Islet of Langerhans (tissue), 1 donor: ENCODE data around the gene IL13.
"Not testable (repeated sequence)": the region's sequence is repeated elsewhere in the genome, so short reads cannot be mapped to it uniquely, and the experiment has no call there.

ENCODE experiments used
- FAIRE-seq: peaks from one replicate; lab custom pipeline; 2011; peaks lifted over from hg19 to GRCh38; lab: Jason Lieb, UNC

IL13 gene

GRCh38 chr5:132657676-132658380 is at the start of gene IL13:
Gene IL13, plus strand, starts transcription at chr5:132658173. Its CDS starts 14 bp downstream, at chr5:132658187.
- no peak for FAIRE-seq

- FAIRE-seq = no peak
These were observed 46.0 kb upstream of the IL13 start for GRCh38 chr5:132611965-132612364.

DNA sequence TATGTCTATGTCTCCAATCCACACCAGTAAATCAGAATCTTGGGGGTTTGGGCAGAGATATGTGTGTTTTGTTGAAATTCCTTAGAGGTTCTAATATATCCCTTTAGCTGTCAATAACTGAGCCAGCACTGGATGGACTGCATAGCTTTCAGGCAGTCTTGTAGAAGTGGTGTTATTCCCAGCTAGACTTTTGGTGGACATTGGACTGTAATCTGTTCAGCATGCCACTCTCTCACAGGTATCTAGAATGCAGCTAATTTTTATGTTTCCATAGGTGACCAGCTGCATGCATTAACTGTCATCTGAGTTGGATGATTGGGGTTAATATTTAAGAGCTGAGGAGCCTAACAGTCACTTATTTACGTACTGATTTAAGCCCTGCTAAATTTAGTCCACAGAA is 45.1 kb upstream of the IL13 start:
- FAIRE-seq = no peak

GRCh38 chr5:132621699-132622098 is 36.3 kb upstream of the IL13 start:
- FAIRE-seq = no peak

DNA sequence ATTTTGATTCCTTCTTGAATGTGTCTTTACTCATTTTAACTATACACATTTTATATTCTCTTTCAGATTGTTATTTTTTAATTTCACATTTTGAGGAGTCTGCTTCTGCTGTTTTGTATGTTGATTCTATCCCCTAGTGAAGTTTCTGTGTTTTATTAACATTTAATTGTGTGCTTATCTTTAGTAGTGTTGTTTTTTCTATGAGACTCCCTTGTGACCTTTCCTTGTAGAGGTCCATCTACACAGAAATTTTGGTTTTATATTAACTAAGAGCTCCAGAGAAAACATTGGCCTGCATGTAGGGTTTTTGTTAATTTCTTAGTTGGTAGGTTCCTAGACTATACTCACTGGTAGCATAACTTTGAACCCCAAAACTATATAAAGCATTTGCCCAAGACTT is 35.4 kb upstream of the IL13 start:
- peak; percentile 88 for FAIRE-seq

- FAIRE-seq = no peak
These were observed 30.5 kb upstream of the IL13 start for GRCh38 chr5:132627470-132627869.

- no peak for FAIRE-seq
These were observed 29.2 kb upstream of the IL13 start for GRCh38 chr5:132628814-132629213.

GRCh38 chr5:132629230-132629944 is 28.6 kb upstream of the IL13 start:
- FAIRE-seq = no peak

GRCh38 chr5:132633587-132633986 is 24.4 kb upstream of the IL13 start:
- FAIRE-seq = not testable (repeated sequence)

GRCh38 chr5:132635873-132636272 is 22.1 kb upstream of the IL13 start:
- no peak for FAIRE-seq

- no peak for FAIRE-seq
These were observed 20.7 kb upstream of the IL13 start for GRCh38 chr5:132637241-132637640.

DNA sequence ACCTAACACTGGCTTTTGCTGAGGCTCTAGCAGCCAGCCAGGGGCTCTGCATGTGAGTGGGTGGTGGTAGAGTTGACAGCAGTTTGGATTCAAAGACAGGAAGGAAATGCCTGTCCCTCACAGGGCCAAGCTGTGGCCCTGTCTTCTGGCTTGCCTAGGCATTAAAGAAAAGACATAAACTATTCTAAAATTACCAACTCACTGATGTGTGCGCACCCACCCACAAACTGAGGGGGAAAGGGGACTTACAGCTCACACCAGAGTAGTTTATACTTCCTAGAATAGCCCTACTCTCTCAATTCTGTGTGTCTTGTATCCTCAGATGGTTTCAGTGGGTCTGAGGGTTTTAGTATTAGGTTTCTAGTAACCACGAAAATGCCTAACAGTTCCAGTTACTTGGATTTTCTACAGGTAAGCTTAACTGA is 18.3 kb upstream of the IL13 start:
- no peak for FAIRE-seq

DNA sequence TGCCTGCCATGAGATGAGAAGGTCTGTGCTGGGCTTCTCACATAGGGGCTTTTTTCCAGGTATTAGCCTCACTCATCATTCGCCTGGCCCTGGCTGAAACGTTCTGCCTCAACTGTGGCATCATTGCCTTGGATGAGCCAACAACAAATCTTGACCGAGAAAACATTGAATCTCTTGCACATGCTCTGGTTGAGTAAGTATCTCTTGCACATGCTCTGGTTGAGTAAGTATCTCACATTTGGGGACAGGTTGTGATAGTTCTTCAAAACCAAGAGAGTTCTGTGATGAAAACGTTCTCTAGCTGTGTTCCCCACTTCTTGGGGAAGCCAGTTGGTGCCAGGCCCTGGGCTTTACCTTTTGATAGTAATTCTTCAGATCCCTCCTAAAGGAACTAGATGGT is 17.4 kb upstream of the IL13 start:
- no peak for FAIRE-seq

GRCh38 chr5:132641241-132641723 is 16.7 kb upstream of the IL13 start:
- FAIRE-seq = no peak

- FAIRE-seq = no peak
These were observed 16.1 kb upstream of the IL13 start for GRCh38 chr5:132641841-132642240.

DNA sequence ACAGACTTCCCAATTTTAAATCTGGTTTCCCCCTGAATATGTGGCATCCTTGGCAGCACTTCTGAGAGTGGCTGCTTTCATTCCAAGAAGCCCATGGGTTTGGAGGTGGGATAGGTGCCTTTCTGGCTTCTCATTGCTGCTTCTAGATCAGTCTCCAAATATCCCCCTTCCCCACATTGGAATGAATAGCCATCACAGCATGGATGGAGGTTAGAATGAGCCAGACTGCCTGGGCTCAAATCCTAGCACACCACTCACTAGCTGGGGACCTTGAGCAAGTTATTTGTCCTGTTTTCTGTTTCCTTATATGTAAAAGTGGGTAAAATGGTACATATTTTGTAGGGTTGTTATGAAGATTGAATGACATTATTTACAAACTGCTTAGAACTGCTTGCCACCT is 13.8 kb upstream of the IL13 start:
- no peak for FAIRE-seq

DNA sequence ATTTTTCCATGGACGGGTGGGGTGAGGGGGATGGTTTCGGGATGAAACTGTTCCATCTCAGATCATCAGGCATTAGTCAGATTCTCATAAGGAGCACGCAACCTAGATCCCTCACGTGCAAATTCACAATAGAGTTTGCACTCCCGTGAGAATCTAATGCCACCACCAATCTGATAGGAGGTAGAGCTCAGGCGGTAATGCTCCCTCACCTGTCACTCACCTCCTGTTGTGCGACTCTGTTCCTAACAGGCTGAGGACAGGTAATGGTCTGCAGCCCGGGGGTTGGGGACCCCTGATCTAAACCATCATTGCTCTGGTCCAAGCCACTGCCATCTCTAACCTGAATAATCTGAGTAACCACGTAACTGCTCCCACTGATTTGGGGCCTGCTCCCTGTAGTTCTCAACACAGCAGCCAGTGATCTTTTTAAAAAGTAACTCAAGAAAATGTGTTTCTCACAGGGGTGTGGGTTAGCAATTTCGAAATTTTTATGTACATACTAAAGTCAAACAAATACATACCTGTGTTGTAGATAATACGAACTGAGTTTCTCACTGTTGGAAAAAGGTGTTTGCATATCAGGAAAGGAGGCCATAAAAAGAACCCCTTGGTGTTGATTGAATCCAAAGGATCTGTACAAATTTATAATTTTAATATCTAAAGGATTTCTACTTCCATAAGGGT is 11.2 kb upstream of the IL13 start:
- FAIRE-seq = no peak

DNA sequence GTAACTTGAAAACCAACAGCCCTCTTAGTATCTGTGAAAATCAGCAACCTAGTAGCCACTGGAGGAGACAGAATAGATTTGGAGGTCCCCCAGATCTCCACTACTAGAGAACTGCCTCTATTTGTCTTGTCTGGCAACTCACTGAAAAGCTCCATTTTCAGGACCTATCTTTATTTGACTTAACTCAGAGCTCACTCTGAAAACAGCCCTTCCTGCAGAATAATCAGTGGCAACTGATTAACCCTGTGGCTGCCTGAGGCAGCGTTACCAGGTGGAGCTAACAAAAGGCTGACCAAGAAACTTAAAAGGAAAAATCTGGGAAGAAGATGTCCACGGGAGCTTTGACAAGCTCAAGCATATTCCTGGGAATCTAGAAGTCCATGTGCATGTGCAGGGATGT is 10.5 kb upstream of the IL13 start:
- FAIRE-seq = no peak

GRCh38 chr5:132648355-132648754 is 9.6 kb upstream of the IL13 start:
- FAIRE-seq = no peak

DNA sequence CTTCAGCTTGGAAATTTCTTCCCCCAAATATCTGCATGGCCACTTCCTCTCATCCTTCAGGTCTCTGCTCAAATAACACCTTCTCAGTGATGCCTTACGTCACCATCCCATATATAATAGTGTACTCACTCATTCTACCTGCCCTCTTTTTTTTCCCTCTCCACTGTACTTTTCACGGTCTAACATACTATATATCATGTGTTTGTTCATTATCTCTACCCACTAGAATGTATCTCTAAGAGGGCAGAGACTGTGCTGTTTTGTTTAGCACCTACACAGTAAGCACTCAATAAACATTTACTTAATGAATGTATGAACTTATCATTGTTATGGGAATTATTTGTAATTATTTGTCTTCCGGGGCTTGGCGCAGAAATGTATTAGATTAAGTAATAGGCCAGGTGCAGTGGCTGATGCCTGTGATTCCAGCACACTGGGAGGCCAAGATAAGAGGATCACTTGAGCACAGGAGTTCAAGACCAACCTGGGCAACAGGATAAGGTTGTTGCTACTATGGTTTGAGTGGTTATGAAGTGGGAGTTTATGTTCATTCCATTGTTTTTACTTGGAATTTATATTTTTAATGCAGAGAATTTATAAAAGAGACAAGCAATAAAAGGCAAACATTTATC is 6.0 kb upstream of the IL13 start:
- no peak for FAIRE-seq

DNA sequence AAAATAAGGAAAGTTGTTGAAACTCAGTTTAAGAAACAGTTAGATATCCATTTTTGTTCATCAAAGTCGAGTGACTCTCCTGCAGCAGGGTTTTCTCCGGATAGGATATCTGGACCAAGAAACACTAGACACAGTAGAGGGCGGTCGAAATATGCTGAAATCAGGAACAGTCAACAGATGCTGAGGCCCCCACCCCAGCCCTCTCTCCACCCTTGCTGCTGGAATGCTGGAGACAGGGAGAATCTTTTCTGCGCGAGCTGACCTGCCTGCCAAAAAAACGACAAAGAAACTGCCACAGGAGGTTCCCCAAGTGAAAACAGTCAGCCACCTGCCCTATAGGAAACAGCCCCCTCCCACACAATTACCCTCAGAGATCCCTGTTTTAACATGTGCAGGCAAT is 4.3 kb upstream of the IL13 start:
- FAIRE-seq = no peak
